Adrenal gland (tissue), 12 donors: ENCODE measurements around the gene LRCH1. TPM values are rescaled to one million over a fixed set of nuclear protein-coding genes. Genes with fewer than 3 reads are reported as not detected.

ENCODE experiments used
- DNase-seq, 7 donors: peaks; one replicate each; pipeline ENCODE4 v3.0.0-alpha.2; 2019 to 2020
- H3K27ac ChIP-seq, 5 donors: fragments of 200-600 bp; sonication (generic) in 4 of 5; 1 replicate in 3 of 5; 2 replicates in 2 of 5; pipeline versions ENCODE4 v1.5.1 to v1.8.0; 2016 to 2020; ENCODE audit warnings: mild to moderate bottlenecking in 1 of 5
- H3K27me3 ChIP-seq: fragments of 200-600 bp; 2 replicates; pipeline ENCODE4 v1.8.0; 2021
- H3K36me3 ChIP-seq, 2 donors: fragments of 200-600 bp; replicated peaks in 1 of 2; 1 replicate in 1 of 2; 2 replicates in 1 of 2; pipeline versions ENCODE4 v1.5.1 to v1.8.0; 2018 to 2022
- H3K4me1 ChIP-seq, 2 donors: fragments of 200-600 bp; replicated peaks in 1 of 2; 1 replicate in 1 of 2; 2 replicates in 1 of 2; pipeline versions ENCODE4 v1.5.1 to v1.8.0; 2018 to 2021
- H3K4me3 ChIP-seq, 4 donors: fragments of 200-600 bp; sonication (generic) in 3 of 4; one replicate each; pipeline ENCODE4 v1.5.1; 2016 to 2018
- H3K9me3 ChIP-seq, 3 donors: fragments of 200-600 bp; sonication (generic) in 1 of 3; replicated peaks in 1 of 3; 1 replicate in 2 of 3; 2 replicates in 1 of 3; pipeline versions ENCODE4 v1.5.1 to v1.8.0; 2016 to 2021
- CTCF ChIP-seq, 6 experiments: fragments of 450-650 bp in 4 of 6; fragments of 200-600 bp in 2 of 6; sonication (generic) in 1 of 6; IDR thresholded peaks; 1 replicate in 5 of 6; 2 replicates in 1 of 6; pipeline versions ENCODE4 v1.5.1 to v1.8.0; 2016 to 2021; ENCODE audit warnings: antibody characterized with exemption in 6 of 6, mild to moderate bottlenecking in 2 of 6, moderate library complexity in 1 of 6
- POLR2A ChIP-seq, 2 donors: fragments of 450-650 bp; IDR thresholded peaks; one replicate each; pipeline ENCODE4 v1.6.1; 2017; ENCODE audit warnings: antibody characterized with exemption in 2 of 2, mild to moderate bottlenecking in 2 of 2, moderate library complexity in 1 of 2
- WGBS, 4 donors: extraction: QIAGEN DNeasy Blood & Tissue Kit in 2 of 4; methylation state at CpG; one replicate each; pipeline versions ENCODE4 v1.1.5 to v1.1.7; 2013 to 2017; 5-methylcytosine and 5-hydroxymethylcytosine counted together
- intact Hi-C, 2 donors: fragments of 100-400 bp; cut with DNase I; formaldehyde crosslinking; loops; one replicate each; pipeline versions ENCODE4 v1.14.1 to v1.15.0; 2022 to 2023
- polyA plus RNA-seq, 3 donors: library from polyadenylated mRNA; stranded (reverse); fragments of 200-250 nt in 2 of 3; fragments of 350-450 nt in 1 of 3; fragmentation: Illumina TruSeq in 1 of 3; extraction: RNeasy Lipid Tissue Mini Kit (QIAGEN cat#74804) in 1 of 3; gene quantifications; one replicate each; pipeline ENCODE4 v1.2.3, GENCODE V29; 2013 to 2014
- total RNA-seq, 9 donors: library from RNA; depleted of rRNA in 4 of 9; stranded (reverse); fragments of >200 nt in 4 of 9; fragments of 120-200 nt in 1 of 9; fragmentation: NEBNext Ultra II Directional in 1 of 9; extraction: Animal tissue kit (Norgen Biotek cat#: 25700) in 1 of 9; gene quantifications; one replicate each; pipeline versions ENCODE4 v1.1.0 to v1.2.4, GENCODE V29; 2013 to 2023
- donor health status: healthy with polysubstance abuse.
- donor health status: Bipolar disorder and iron deficiency.
- donor health status: DM: yes; HTN: yes; CAD: no.
- donor health status: DM: no; HTN: no; CAD: no.
- donor health status: DM: no; HTN: no; CAD: no.
- donor health status: DM: yes; HTN: yes; CAD: no.

The LRCH1 gene
- total and polyA plus RNA-seq, 12 donors = 2.8 to 13.6 (median 8.4) TPM

GRCh38 chr13:46726347-46726746 lies 173.4 kb downstream of the LRCH1 start:
- DNase-seq = no peak
- TF ChIP-seq POLR2A (IDR thresholded peaks at IDR 0.05) (no peak), CTCF (IDR thresholded peaks at IDR 0.05) (no peak)
- Histone ChIP-seq H3K4me3 (no peak overlapping the region), H3K27ac (no peak overlapping the region), H3K27me3 (no peaks in the 10 kb centered on the region), H3K4me1 (peaks cover 0 to under 1% of the 10 kb centered on the region in 2 donors), H3K36me3 (peaks cover 0 to 34% of the 10 kb centered on the region in 2 donors), H3K9me3 (no peaks in the 10 kb centered on the region)
- intact Hi-C loops = no loop called here
- WGBS, 4 donors = 92 to 96% (median 93%) methylated on average over 5 of the region's 5 CpGs

DNA sequence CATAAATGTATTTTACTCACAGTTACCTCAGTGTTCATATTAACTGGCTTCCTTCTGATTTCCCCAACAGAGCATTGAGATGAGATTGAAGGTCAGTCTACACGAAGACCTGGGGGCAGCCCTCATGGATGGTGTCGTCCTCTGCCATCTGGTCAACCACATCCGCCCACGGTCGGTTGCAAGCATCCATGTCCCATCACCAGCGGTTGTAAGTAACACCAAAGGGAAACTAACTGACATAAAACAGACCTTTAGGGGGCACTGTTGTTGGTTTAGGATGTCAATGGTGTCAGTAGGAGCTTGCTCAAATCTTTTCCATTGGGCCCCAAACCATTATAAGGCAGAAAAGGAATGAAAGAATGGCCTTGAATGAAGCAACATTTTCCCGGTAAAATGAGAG lies 175.8 kb downstream of the LRCH1 start:
- intact Hi-C loops = no loop called here
- WGBS, 4 donors = 89 to 95% (median 93%) methylated on average over 7 of the region's 7 CpGs

DNA sequence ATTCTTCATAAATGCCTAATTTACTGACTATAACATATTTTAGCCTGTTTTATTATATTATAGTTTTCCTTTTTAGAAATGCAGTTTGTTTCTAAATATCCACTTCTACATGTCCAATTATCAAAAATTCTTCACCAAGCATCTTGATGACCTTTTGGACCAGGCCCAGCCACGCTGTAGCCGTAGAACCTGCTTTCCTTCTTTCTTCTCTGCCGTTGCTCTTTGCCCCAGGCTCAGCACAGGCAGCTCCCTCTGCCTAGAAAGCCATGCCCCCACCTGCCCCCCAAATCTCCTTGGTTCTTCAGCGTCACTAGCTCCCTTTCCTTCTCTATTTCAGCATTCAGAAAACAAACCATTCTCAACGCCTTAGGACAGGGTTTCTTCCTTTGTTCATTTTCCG lies 178.6 kb downstream of the LRCH1 start:
- Histone ChIP-seq H3K27me3 (no peaks in the 10 kb centered on the region), H3K36me3 (peaks cover 0 to 15% of the 10 kb centered on the region in 2 donors), H3K4me1 (no peaks in the 10 kb centered on the region), H3K27ac (no peak overlapping the region), H3K4me3 (no peak overlapping the region), H3K9me3 (no peaks in the 10 kb centered on the region)
- no peak for DNase-seq
- WGBS, 4 donors = 96 to 99% (median 97%) methylated on average over 6 of the region's 6 CpGs
- intact Hi-C loops = no loop called here
- no peak for TF ChIP-seq POLR2A (IDR thresholded peaks at IDR 0.05)
- no peak for TF ChIP-seq CTCF (IDR thresholded peaks at IDR 0.05)

More for the DNA sequence above, 175.8 kb downstream of the LRCH1 start:
- no peaks in the 10 kb centered on the region for H3K9me3 ChIP-seq
- peaks cover 0 to 29% of the 10 kb centered on the region in 2 donors for H3K36me3 ChIP-seq
- H3K27ac ChIP-seq = no peak overlapping the region
- TF ChIP-seq CTCF (IDR thresholded peaks at IDR 0.05) (no peak), POLR2A (IDR thresholded peaks at IDR 0.05) (no peak)
- H3K27me3 ChIP-seq = no peaks in the 10 kb centered on the region
- H3K4me1 ChIP-seq = no peaks in the 10 kb centered on the region
- no peak for DNase-seq
- H3K4me3 ChIP-seq = no peak overlapping the region

DNA sequence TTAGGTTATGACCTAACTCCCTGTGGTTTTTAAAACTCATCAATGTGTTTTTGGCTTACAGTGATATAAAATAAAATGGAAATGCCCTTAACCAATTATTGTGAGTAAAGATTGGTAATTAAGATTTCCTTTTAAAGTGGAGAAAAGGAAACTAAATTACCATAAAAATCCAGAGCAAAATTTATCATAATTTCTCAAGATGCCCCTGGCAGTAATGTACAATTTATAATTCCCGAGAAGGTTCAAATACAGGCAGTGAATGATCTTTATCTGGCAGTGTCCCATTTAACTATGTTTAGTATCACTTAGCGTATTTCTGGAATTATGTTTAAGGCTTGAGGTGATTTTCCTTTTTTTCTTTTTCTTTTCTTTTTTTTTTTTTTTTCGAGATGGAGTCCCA lies 182.5 kb downstream of the LRCH1 start:
- H3K27me3 ChIP-seq = no peaks in the 10 kb centered on the region
- DNase-seq = no peak
- no peaks in the 10 kb centered on the region for H3K4me1 ChIP-seq
- 73 to 97% (median 93%) methylated on average over 3 of the region's 3 CpGs for WGBS, 4 donors
- TF ChIP-seq CTCF (IDR thresholded peaks at IDR 0.05) (no peak), POLR2A (IDR thresholded peaks at IDR 0.05) (no peak)
- no peak overlapping the region for H3K27ac ChIP-seq
- H3K4me3 ChIP-seq = no peak overlapping the region
- no peaks in the 10 kb centered on the region for H3K36me3 ChIP-seq
- H3K9me3 ChIP-seq = no peaks in the 10 kb centered on the region
- intact Hi-C loops = no loop called here
